Endothelial cell of umbilical vein (primary cell): ENCODE measurements around the gene ERMAP. TPM values are rescaled to one million over a fixed set of nuclear protein-coding genes. Genes with fewer than 3 reads are reported as not detected.

Experiments
- BruUV-seq: library from RNA; stranded (reverse); fragments of 400-500 nt; replicated peaks from 2 replicates; lab custom pipeline; 2021; lab: Mats Ljungman, UMichigan
- CTCF ChIA-PET: fragments of 300-600, 350-600 bp; sonication (Branson Sonifier 250); formaldehyde crosslinking; loops from one replicate; lab custom pipeline; 2021; ENCODE audit warnings: antibody characterized with exemption, inconsistent platforms; lab: Charles Lee
- POLR2A ChIA-PET: fragments of 300-600, 350-600 bp; sonication (Branson Sonifier 250); formaldehyde crosslinking; loops from one replicate; lab custom pipeline; 2021; ENCODE audit warnings: antibody characterized with exemption, inconsistent platforms; lab: Charles Lee
- DNase-seq: peaks from one replicate; pipeline ENCODE4 v3.0.0-alpha.2; 2011; ENCODE audit warnings: low read depth, low spot score
- FAIRE-seq: peaks from 2 replicates; lab custom pipeline; 2011; peaks lifted over from hg19 to GRCh38; lab: Jason Lieb, UNC
- H2AFZ ChIP-seq: 2 replicates; pipeline ENCODE4 v1.6.0; 2012; ENCODE audit warnings: low read depth, low read length, control low read depth, inconsistent platforms
- H3K27ac ChIP-seq: 2 replicates; pipeline ENCODE4 v1.5.1; 2011; ENCODE audit warnings: low read depth, mild to moderate bottlenecking, control low read depth, low read length, moderate library complexity; ENCODE audit not compliant: insufficient read depth
- H3K27me3 ChIP-seq, 2 experiments: 2 replicates each; pipeline versions ENCODE4 v1.6.0 to v1.6.1; 2011; ENCODE audit warnings: low read length in 2 of 2, mixed read lengths in 1 of 2; ENCODE audit not compliant: control insufficient read depth in 2 of 2, insufficient read depth in 2 of 2
- H3K36me3 ChIP-seq, 2 experiments: 2 replicates in 1 of 2; 3 replicates in 1 of 2; pipeline ENCODE4 v1.5.1; 2011; ENCODE audit warnings: low read length in 2 of 2, mild to moderate bottlenecking in 1 of 2, moderate library complexity in 1 of 2; ENCODE audit not compliant: control insufficient read depth in 2 of 2, insufficient read depth in 2 of 2; ENCODE audit errors: extremely low read depth in 1 of 2
- H3K4me1 ChIP-seq: 3 replicates; pipeline ENCODE4 v1.5.1; 2011; ENCODE audit warnings: mild to moderate bottlenecking, low read length; ENCODE audit not compliant: control insufficient read depth, insufficient read depth; ENCODE audit errors: extremely low read depth
- H3K4me2 ChIP-seq: 2 replicates; pipeline ENCODE4 v1.6.1; 2011; ENCODE audit warnings: low read length, control low read depth, mixed read lengths; ENCODE audit not compliant: insufficient read depth
- H3K4me3 ChIP-seq, 3 experiments: fragments of 200-600 bp in 1 of 3; sonication (generic), shearing (Covaris generic) in 1 of 3; replicated peaks in 1 of 3; 2 replicates each; pipeline ENCODE4 v1.5.1; 2011 to 2016; ENCODE audit warnings: control low read depth in 3 of 3, low read length in 3 of 3, mild to moderate bottlenecking in 2 of 3, inconsistent platforms in 1 of 3, low read depth in 1 of 3, moderate library complexity in 1 of 3; ENCODE audit not compliant: insufficient read depth in 1 of 3
- H3K79me2 ChIP-seq: 2 replicates; pipeline ENCODE4 v1.6.0; 2012; ENCODE audit warnings: low read length, inconsistent platforms; ENCODE audit not compliant: control insufficient read depth, insufficient read depth
- H3K9ac ChIP-seq: replicated peaks from 2 replicates; pipeline ENCODE3; 2011; ENCODE audit warnings: low read length, control low read depth; ENCODE audit not compliant: insufficient read depth; ENCODE audit errors: extremely low read depth
- H3K9me1 ChIP-seq: replicated peaks from 3 replicates; pipeline ENCODE4 v1.6.0; 2011; ENCODE audit warnings: mild to moderate bottlenecking, low read length; ENCODE audit not compliant: control insufficient read depth, insufficient read depth; ENCODE audit errors: extremely low read depth
- H3K9me3 ChIP-seq: replicated peaks from 2 replicates; pipeline ENCODE4 v1.5.1; 2012; ENCODE audit warnings: low read length, inconsistent platforms; ENCODE audit not compliant: control insufficient read depth, insufficient read depth
- H4K20me1 ChIP-seq: replicated peaks from 2 replicates; pipeline ENCODE3; 2011; ENCODE audit warnings: mild to moderate bottlenecking, low read length; ENCODE audit not compliant: control insufficient read depth, insufficient read depth; ENCODE audit errors: extremely low read depth
- CTCF ChIP-seq, 2 donors: IDR thresholded peaks; 1 replicate in 1 of 2; 2 replicates in 1 of 2; pipeline ENCODE4 v1.5.1; 2011; ENCODE audit warnings: low read length in 2 of 2, mild to moderate bottlenecking in 2 of 2, moderate library complexity in 2 of 2, control low read depth in 1 of 2, inconsistent platforms in 1 of 2, low read depth in 1 of 2; ENCODE audit not compliant: insufficient read depth in 1 of 2; ENCODE audit errors: extremely low read depth in 1 of 2
- EZH2 ChIP-seq: IDR thresholded peaks from 2 replicates; pipeline ENCODE4 v1.6.1; 2012; ENCODE audit warnings: borderline replicate concordance, low read depth, mild to moderate bottlenecking, moderate library complexity, low read length, inconsistent platforms; ENCODE audit not compliant: severe bottlenecking
- FOS ChIP-seq: IDR thresholded peaks from 2 replicates; pipeline ENCODE4 v1.6.1; 2011; ENCODE audit warnings: mild to moderate bottlenecking, low read length, moderate library complexity, borderline replicate concordance; ENCODE audit not compliant: insufficient read depth
- GATA2 ChIP-seq: IDR thresholded peaks from 2 replicates; pipeline ENCODE4 v1.7.0; 2011; ENCODE audit warnings: low read depth, mild to moderate bottlenecking, moderate library complexity, mixed read lengths, low read length; ENCODE audit not compliant: insufficient read length, insufficient read depth
- JUN ChIP-seq: IDR thresholded peaks from 2 replicates; pipeline ENCODE4 v1.6.1; 2011; ENCODE audit warnings: borderline replicate concordance, low read depth; ENCODE audit not compliant: insufficient read length, insufficient read depth
- MAX ChIP-seq: IDR thresholded peaks from 2 replicates; pipeline ENCODE4 v1.6.1; 2011; ENCODE audit not compliant: insufficient read depth, insufficient read length
- MYC ChIP-seq: IDR thresholded peaks from one replicate; pipeline ENCODE4 v1.6.1; 2011; ENCODE audit warnings: mild to moderate bottlenecking, low read depth, low read length
- POLR2A ChIP-seq: IDR thresholded peaks from 2 replicates; pipeline ENCODE4 v1.6.1; 2012; ENCODE audit warnings: low read depth, mild to moderate bottlenecking, control low read depth, low read length
- POLR2AphosphoS5 ChIP-seq: IDR thresholded peaks from 2 replicates; pipeline ENCODE4 v1.6.1; 2012; ENCODE audit warnings: low read depth, mild to moderate bottlenecking, control low read depth, low read length, moderate library complexity; ENCODE audit not compliant: insufficient read depth
- dilution Hi-C: fragments of 300-500 bp; cut with MboI; formaldehyde crosslinking; loops from one replicate; pipeline ENCODE4 v1.15.0; 2019; ENCODE audit warnings: low sequenced_read_pairs; ENCODE audit not compliant: extremely low pct_ligation_motif_present
- intact Hi-C: fragments of 100-400 bp; cut with micrococcal nuclease; formaldehyde crosslinking; loops from one replicate; pipeline ENCODE4 v1.10.0; 2022
- polyA plus RNA-seq, 4 experiments: library from polyadenylated mRNA; depleted of rRNA in 3 of 4; stranded (reverse) in 3 of 4; unstranded in 1 of 4; fragments of >200 nt; gene quantifications; 2 replicates each; pipeline versions ENCODE4 v1.2.1 to v1.2.3, GENCODE V29; 2011 to 2012; ENCODE audit warnings: missing spikeins in 1 of 4
- total RNA-seq: library from RNA; stranded (reverse); gene quantifications from 2 replicates; pipeline ENCODE4 v1.2.3, GENCODE V29; 2021

The ERMAP gene
- total and polyA plus RNA-seq, 2 donors (not counting 3 experiments of a cell fraction or from before 2014, with no cell fraction given), result 7.8 to 8.6 TPM

- BruUV-seq, result no TSS peak
- dilution Hi-C loops (no loop called here), intact Hi-C loops (no loop called here)
- Histone ChIP-seq H3K27ac (no peak overlapping the region), H3K4me2 (no peak overlapping the region), H3K4me1 (peaks cover 5% of the 10 kb centered on the region), H3K9me3 (no peaks in the 10 kb centered on the region), H4K20me1 (no peaks in the 10 kb centered on the region), H3K4me3 (no peak overlapping the region), H3K9me1 (no peaks in the 10 kb centered on the region), H3K27me3 (no peaks in the 10 kb centered on the region), H3K36me3 (peaks cover 0 to 17% of the 10 kb centered on the region in 2 experiments), H2AFZ (no peak overlapping the region), H3K9ac (no peak overlapping the region), H3K79me2 (peaks cover 4% of the 10 kb centered on the region)
- FAIRE-seq (no peak), DNase-seq (no peak)
- TF ChIP-seq EZH2, result no peak
- no peak for TF ChIP-seq MYC
- TF ChIP-seq MAX, result no peak
- TF ChIP-seq GATA2, result no peak
- no peak for TF ChIP-seq POLR2AphosphoS5
- no peak for TF ChIP-seq JUN
- no peak for TF ChIP-seq FOS
- TF ChIP-seq CTCF (IDR thresholded peaks at IDR 0.05; ENCODE audit: extremely low read depth in 1 of 2, insufficient read depth in 1 of 2, low read depth in 1 of 2, low read length in 2 of 2), result no peak
- no peak for TF ChIP-seq POLR2A
- CTCF ChIA-PET, result no interaction called here
- POLR2A ChIA-PET, result no interaction called here
These were observed 35.2 kb downstream of the ERMAP start for GRCh38 chr1:42851960-42852607.
